H9 (cell line): ENCODE data around the gene THAP5. TPM values are rescaled to one million over a fixed set of nuclear protein-coding genes. Genes with fewer than 3 reads are reported as not detected.

ENCODE experiments used
- DNase-seq: peaks from one replicate; pipeline ENCODE4 v3.0.0-alpha.2; 2017
- H2AFZ ChIP-seq: one replicate; pipeline ENCODE4 v1.6.1; 2013; ENCODE audit warnings: mild to moderate bottlenecking, low read length, control low read depth, moderate library complexity
- H2AK5ac ChIP-seq: 2 replicates; pipeline ENCODE4 v1.6.1; 2013; ENCODE audit warnings: low read length, control low read depth, mixed read lengths; ENCODE audit not compliant: insufficient read length
- H2BK120ac ChIP-seq: one replicate; pipeline ENCODE4 v1.6.1; 2013; ENCODE audit warnings: low read depth, mild to moderate bottlenecking, low read length, control low read depth, inconsistent platforms; ENCODE audit not compliant: poor library complexity, severe bottlenecking
- H2BK12ac ChIP-seq: 2 replicates; pipeline ENCODE4 v1.6.1; 2013; ENCODE audit warnings: low read length, control low read depth, mixed read lengths, low read depth; ENCODE audit not compliant: insufficient read length
- H2BK15ac ChIP-seq: 2 replicates; pipeline ENCODE4 v1.6.1; 2013; ENCODE audit warnings: low read depth, low read length, control low read depth
- H2BK20ac ChIP-seq: one replicate; pipeline ENCODE4 v1.6.1; 2013; ENCODE audit warnings: low read depth, mild to moderate bottlenecking, low read length, control low read depth, inconsistent platforms; ENCODE audit not compliant: poor library complexity, severe bottlenecking
- H2BK5ac ChIP-seq: 2 replicates; pipeline ENCODE4 v1.6.1; 2013; ENCODE audit warnings: low read length, control low read depth, mixed read lengths; ENCODE audit not compliant: insufficient read length
- H3K14ac ChIP-seq: 2 replicates; pipeline ENCODE4 v1.6.1; 2013; ENCODE audit warnings: low read length, control low read depth; ENCODE audit not compliant: insufficient read depth
- H3K18ac ChIP-seq: 2 replicates; pipeline ENCODE4 v1.6.1; 2013; ENCODE audit warnings: low read depth, mild to moderate bottlenecking, mixed read lengths, low read length, control low read depth; ENCODE audit not compliant: insufficient read length
- H3K23ac ChIP-seq: 2 replicates; pipeline ENCODE4 v1.6.1; 2013; ENCODE audit warnings: low read length, control low read depth, mixed read lengths, low read depth; ENCODE audit not compliant: insufficient read length
- H3K23me2 ChIP-seq: 2 replicates; pipeline ENCODE4 v1.6.1; 2013; ENCODE audit warnings: low read depth, mild to moderate bottlenecking, mixed read lengths, low read length, control low read depth; ENCODE audit not compliant: insufficient read length, poor library complexity, severe bottlenecking
- H3K27ac ChIP-seq: 2 replicates; pipeline ENCODE4 v1.5.1; 2013; ENCODE audit warnings: low read length, control low read depth, mixed read lengths, low read depth; ENCODE audit not compliant: insufficient read length
- H3K27me3 ChIP-seq: 2 replicates; pipeline ENCODE4 v1.6.1; 2013; ENCODE audit warnings: low read length, control low read depth, inconsistent platforms; ENCODE audit not compliant: insufficient read depth
- H3K4ac ChIP-seq: 2 replicates; pipeline ENCODE4 v1.6.1; 2013; ENCODE audit warnings: low read depth, mild to moderate bottlenecking, control low read depth, inconsistent platforms, low read length, moderate library complexity
- H3K4me1 ChIP-seq: 2 replicates; pipeline ENCODE4 v1.6.1; 2013; ENCODE audit warnings: low read length, control low read depth, inconsistent platforms; ENCODE audit not compliant: insufficient read depth
- H3K4me2 ChIP-seq: 2 replicates; pipeline ENCODE4 v1.6.1; 2013; ENCODE audit warnings: low read length, control low read depth, mixed read lengths; ENCODE audit not compliant: insufficient read length, insufficient read depth
- H3K56ac ChIP-seq: 2 replicates; pipeline ENCODE4 v1.6.1; 2013; ENCODE audit warnings: low read depth, mild to moderate bottlenecking, mixed read lengths, low read length, control low read depth; ENCODE audit not compliant: insufficient read length
- H3K79me1 ChIP-seq: 2 replicates; pipeline ENCODE4 v1.6.1; 2013; ENCODE audit warnings: low read depth, mild to moderate bottlenecking, moderate library complexity, low read length, control low read depth, inconsistent platforms; ENCODE audit not compliant: insufficient read depth, poor library complexity, severe bottlenecking
- H3K79me2 ChIP-seq: 2 replicates; pipeline ENCODE4 v1.6.1; 2013; ENCODE audit warnings: low read length, control low read depth, inconsistent platforms; ENCODE audit not compliant: insufficient read depth
- H3K9ac ChIP-seq: 2 replicates; pipeline ENCODE4 v1.6.1; 2013; ENCODE audit warnings: low read length, control low read depth, mixed read lengths; ENCODE audit not compliant: insufficient read length; ENCODE audit errors: extremely low read depth
- H3K9me3 ChIP-seq: one replicate; pipeline ENCODE4 v1.6.1; 2013; ENCODE audit warnings: low read depth, low read length, inconsistent platforms; ENCODE audit not compliant: control insufficient read depth
- H3T11ph ChIP-seq: one replicate; pipeline ENCODE4 v1.6.1; 2013; ENCODE audit warnings: mild to moderate bottlenecking, low read length, control low read depth, inconsistent platforms
- H4K20me1 ChIP-seq: one replicate; pipeline ENCODE4 v1.6.1; 2013; ENCODE audit not compliant: control insufficient read depth, insufficient read length, insufficient read depth
- H4K5ac ChIP-seq: 2 replicates; pipeline ENCODE4 v1.6.1; 2013; ENCODE audit warnings: low read depth, mild to moderate bottlenecking, mixed read lengths, low read length, control low read depth; ENCODE audit not compliant: insufficient read length
- H4K8ac ChIP-seq: replicated peaks from 2 replicates; pipeline ENCODE4 v1.6.1; 2013; ENCODE audit warnings: low read length, control low read depth, mixed read lengths, low read depth; ENCODE audit not compliant: insufficient read length
- H4K91ac ChIP-seq: 2 replicates; pipeline ENCODE4 v1.6.1; 2013; ENCODE audit warnings: low read depth, mild to moderate bottlenecking, moderate library complexity, mixed read lengths, low read length, control low read depth; ENCODE audit not compliant: insufficient read length
- H3K27ac Mint-ChIP-seq, 3 experiments: 2 replicates in 2 of 3; 3 replicates in 1 of 3; pipeline ENCODE4 v1.8.0; 2020 to 2021; ENCODE audit warnings: mixed read lengths in 3 of 3, mild to moderate bottlenecking in 1 of 3, moderate library complexity in 1 of 3
- H3K27me3 Mint-ChIP-seq: 2 replicates; pipeline ENCODE4 v1.8.0; 2021; ENCODE audit warnings: low read depth, mild to moderate bottlenecking, moderate library complexity, mixed read lengths
- H3K36me3 Mint-ChIP-seq, 3 experiments: 2 replicates in 2 of 3; 3 replicates in 1 of 3; pipeline ENCODE4 v1.8.0; 2020 to 2021; ENCODE audit warnings: low read depth in 3 of 3, mixed read lengths in 3 of 3; ENCODE audit not compliant: insufficient read depth in 1 of 3
- H3K4me1 Mint-ChIP-seq, 2 experiments: 2 replicates each; pipeline ENCODE4 v1.8.0; 2020; ENCODE audit warnings: mixed read lengths in 2 of 2
- H3K4me3 Mint-ChIP-seq, 2 experiments: 2 replicates in 1 of 2; 3 replicates in 1 of 2; pipeline ENCODE4 v1.8.0; 2020 to 2021; ENCODE audit warnings: mild to moderate bottlenecking in 2 of 2, mixed read lengths in 2 of 2, moderate library complexity in 1 of 2
- H3K9me3 Mint-ChIP-seq, 2 experiments: 2 replicates in 1 of 2; 3 replicates in 1 of 2; pipeline ENCODE4 v1.8.0; 2020; ENCODE audit warnings: mild to moderate bottlenecking in 2 of 2, mixed read lengths in 2 of 2, moderate library complexity in 1 of 2
- WGBS: extraction: QIAGEN DNeasy Blood & Tissue Kit; methylation state at CpG from one replicate; pipeline ENCODE4 v1.1.7; 2013; ENCODE audit warnings: missing lambda C conversion rate, low lambda C conversion rate, mixed read lengths; ENCODE audit not compliant: insufficient read length; ENCODE audit errors: extremely low coverage; 5-methylcytosine and 5-hydroxymethylcytosine counted together
- total RNA-seq: library from RNA; stranded (reverse); gene quantifications from 2 replicates; pipeline ENCODE4 v1.2.1, GENCODE V29; 2021
- TF ChIP-seq, protein P1 (sequence below): fragments of 200-600 bp; sonication (generic); conservative IDR thresholded peaks from 3 replicates; pipeline ENCODE4 v1.8.0; 2021; ENCODE audit warnings: antibody characterized with exemption, mild to moderate bottlenecking

Gene THAP5
- total RNA-seq, 1 experiment from 2014 or later = 20.6 TPM

DNA sequence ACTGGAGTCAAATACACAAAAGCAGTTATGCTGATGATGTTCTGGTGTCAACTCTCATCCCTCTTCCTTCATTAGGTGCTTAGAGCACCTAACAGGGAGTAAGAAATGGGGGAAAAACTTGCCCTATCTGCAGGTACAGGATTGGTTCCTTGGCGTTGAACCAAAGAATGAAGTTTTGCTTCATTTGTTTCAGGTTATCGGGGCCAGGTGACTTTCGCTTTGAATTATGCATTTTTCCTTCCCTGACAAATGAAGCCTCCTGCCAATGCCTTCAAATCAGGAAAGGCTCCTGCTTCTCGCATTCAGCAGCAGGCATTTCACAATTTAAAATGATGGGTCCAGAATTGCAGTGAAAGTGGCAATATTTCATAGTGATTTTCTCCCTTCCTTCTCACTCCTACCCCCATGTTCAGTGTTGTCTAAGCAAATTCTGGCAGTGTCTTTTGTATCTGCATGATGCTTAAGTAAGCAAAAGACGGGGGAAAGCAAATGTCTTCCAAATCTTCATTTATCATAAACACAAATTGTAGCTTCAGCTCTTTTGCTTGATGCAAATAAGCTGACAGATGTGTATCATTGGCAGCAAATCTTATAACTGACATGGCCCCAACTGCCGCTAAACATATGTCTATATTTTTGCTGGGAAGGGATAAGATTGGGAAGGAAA is 29.5 kb upstream of the THAP5 start:
- Histone ChIP-seq H2AFZ (no peak overlapping the region), H3K79me1 (no peaks in the 10 kb centered on the region), H4K5ac (no peak overlapping the region), H3K27ac (no peak overlapping the region), H4K20me1 (no peaks in the 10 kb centered on the region), H2AK5ac (no peak overlapping the region), H3K9me3 (no peaks in the 10 kb centered on the region), H3K23me2 (no peaks in the 10 kb centered on the region), H3K4me1 (no peaks in the 10 kb centered on the region), H3K23ac (no peak overlapping the region), H3K4ac (no peak overlapping the region), H2BK12ac (no peak overlapping the region), H3K27me3 (no peaks in the 10 kb centered on the region), H3K9ac (no peak overlapping the region), H2BK15ac (no peak overlapping the region), H3K14ac (no peak overlapping the region), H3K4me2 (no peak overlapping the region), H3K79me2 (no peaks in the 10 kb centered on the region), H2BK5ac (no peak overlapping the region), H3K18ac (no peak overlapping the region), H3K56ac (no peak overlapping the region), H3T11ph (no peak overlapping the region), H2BK20ac (no peak overlapping the region), H4K8ac (no peak overlapping the region), H4K91ac (no peak overlapping the region), H2BK120ac (no peak overlapping the region)
- TF ChIP-seq, protein P1, sequence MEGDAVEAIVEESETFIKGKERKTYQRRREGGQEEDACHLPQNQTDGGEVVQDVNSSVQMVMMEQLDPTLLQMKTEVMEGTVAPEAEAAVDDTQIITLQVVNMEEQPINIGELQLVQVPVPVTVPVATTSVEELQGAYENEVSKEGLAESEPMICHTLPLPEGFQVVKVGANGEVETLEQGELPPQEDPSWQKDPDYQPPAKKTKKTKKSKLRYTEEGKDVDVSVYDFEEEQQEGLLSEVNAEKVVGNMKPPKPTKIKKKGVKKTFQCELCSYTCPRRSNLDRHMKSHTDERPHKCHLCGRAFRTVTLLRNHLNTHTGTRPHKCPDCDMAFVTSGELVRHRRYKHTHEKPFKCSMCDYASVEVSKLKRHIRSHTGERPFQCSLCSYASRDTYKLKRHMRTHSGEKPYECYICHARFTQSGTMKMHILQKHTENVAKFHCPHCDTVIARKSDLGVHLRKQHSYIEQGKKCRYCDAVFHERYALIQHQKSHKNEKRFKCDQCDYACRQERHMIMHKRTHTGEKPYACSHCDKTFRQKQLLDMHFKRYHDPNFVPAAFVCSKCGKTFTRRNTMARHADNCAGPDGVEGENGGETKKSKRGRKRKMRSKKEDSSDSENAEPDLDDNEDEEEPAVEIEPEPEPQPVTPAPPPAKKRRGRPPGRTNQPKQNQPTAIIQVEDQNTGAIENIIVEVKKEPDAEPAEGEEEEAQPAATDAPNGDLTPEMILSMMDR = no peak
- DNase-seq = no peak
- Mint-ChIP-seq H3K4me3 (no peak overlapping the region), H3K27me3 (peaks cover 3% of the 10 kb centered on the region; the same call in 1 of the 2 replicates), H3K36me3 (no peaks in the 10 kb centered on the region), H3K9me3 (no peaks in the 10 kb centered on the region), H3K4me1 (peaks cover 20 to 29% of the 10 kb centered on the region in 2 experiments), H3K27ac (no peak overlapping the region)
- no CpG with 5 or more reads among the region's 6 CpGs for WGBS
